ENCODE results near the gene TYW1.
"Not testable (repeated sequence)": the region's sequence is repeated elsewhere in the genome, so short reads cannot be mapped to it uniquely, and the experiment has no call there.

DNA sequence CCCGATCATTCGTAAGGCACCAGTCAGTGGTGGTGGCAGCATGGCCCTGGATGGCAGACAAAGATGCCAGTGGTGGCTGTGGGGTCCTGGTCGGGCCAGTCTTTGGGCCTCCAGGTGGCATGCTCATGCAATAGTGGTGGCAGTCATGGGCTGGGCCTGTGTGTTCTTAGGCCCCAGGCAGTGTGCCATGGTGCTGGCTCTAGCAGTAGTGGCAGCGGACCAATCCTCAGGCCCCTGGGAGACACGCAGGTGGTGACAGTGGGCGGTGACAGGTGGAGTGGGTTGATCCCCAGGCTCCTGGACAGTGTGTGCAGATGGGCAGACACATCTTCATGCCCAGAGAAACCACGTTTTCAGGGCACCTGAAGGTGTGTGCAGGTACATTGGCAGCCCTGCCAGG, 159.4 kb downstream of the TYW1 start:
- TF ChIP-seq, protein P1, sequence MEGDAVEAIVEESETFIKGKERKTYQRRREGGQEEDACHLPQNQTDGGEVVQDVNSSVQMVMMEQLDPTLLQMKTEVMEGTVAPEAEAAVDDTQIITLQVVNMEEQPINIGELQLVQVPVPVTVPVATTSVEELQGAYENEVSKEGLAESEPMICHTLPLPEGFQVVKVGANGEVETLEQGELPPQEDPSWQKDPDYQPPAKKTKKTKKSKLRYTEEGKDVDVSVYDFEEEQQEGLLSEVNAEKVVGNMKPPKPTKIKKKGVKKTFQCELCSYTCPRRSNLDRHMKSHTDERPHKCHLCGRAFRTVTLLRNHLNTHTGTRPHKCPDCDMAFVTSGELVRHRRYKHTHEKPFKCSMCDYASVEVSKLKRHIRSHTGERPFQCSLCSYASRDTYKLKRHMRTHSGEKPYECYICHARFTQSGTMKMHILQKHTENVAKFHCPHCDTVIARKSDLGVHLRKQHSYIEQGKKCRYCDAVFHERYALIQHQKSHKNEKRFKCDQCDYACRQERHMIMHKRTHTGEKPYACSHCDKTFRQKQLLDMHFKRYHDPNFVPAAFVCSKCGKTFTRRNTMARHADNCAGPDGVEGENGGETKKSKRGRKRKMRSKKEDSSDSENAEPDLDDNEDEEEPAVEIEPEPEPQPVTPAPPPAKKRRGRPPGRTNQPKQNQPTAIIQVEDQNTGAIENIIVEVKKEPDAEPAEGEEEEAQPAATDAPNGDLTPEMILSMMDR (IDR thresholded peaks at IDR 0.05), result not testable (repeated sequence)
- not testable (repeated sequence) for TF ChIP-seq POLR2AphosphoS5 (IDR thresholded peaks at IDR 0.05)
